Osteoblast (primary cell): ENCODE measurements around the gene FERMT2. TPM values are rescaled to one million over a fixed set of nuclear protein-coding genes. Genes with fewer than 3 reads are reported as not detected.

Source experiments
- DNase-seq: peaks from one replicate; pipeline ENCODE4 v3.0.0; 2011; ENCODE audit warnings: low spot score, mixed read lengths; ENCODE audit not compliant: insufficient read length; ENCODE audit errors: missing footprints
- H2AFZ ChIP-seq: 2 replicates; pipeline ENCODE4 v1.6.0; 2011; ENCODE audit warnings: mild to moderate bottlenecking, low read length
- H3K27ac ChIP-seq: 2 replicates; pipeline ENCODE4 v1.5.1; 2011; ENCODE audit warnings: mild to moderate bottlenecking, low read depth, low read length, moderate library complexity
- H3K27me3 ChIP-seq: 2 replicates; pipeline ENCODE4 v1.6.0; 2012; ENCODE audit warnings: mild to moderate bottlenecking, control low read depth, inconsistent platforms, low read length, moderate library complexity; ENCODE audit not compliant: insufficient read depth
- H3K36me3 ChIP-seq: 2 replicates; pipeline ENCODE4 v1.5.1; 2011; ENCODE audit warnings: mild to moderate bottlenecking, low read length, control low read depth, moderate library complexity; ENCODE audit not compliant: insufficient read depth
- H3K4me1 ChIP-seq: 2 replicates; pipeline ENCODE4 v1.5.1; 2011; ENCODE audit warnings: mild to moderate bottlenecking, low read length, control low read depth, moderate library complexity; ENCODE audit not compliant: insufficient read depth
- H3K4me2 ChIP-seq: 2 replicates; pipeline ENCODE4 v1.6.0; 2011; ENCODE audit warnings: mild to moderate bottlenecking, low read length; ENCODE audit not compliant: insufficient read depth
- H3K4me3 ChIP-seq: fragments of 200-600 bp; sonication (generic); 3 replicates; pipeline ENCODE4 v1.5.1; 2012; ENCODE audit warnings: mild to moderate bottlenecking, low read length, inconsistent platforms; ENCODE audit not compliant: insufficient read depth
- H3K79me2 ChIP-seq: 2 replicates; pipeline ENCODE4 v1.6.0; 2012; ENCODE audit warnings: mild to moderate bottlenecking, low read length, control low read depth, inconsistent platforms; ENCODE audit not compliant: insufficient read depth
- H3K9me3 ChIP-seq: 2 replicates; pipeline ENCODE4 v1.5.1; 2011; ENCODE audit warnings: low read depth, low read length, control low read depth
- H4K20me1 ChIP-seq: 2 replicates; pipeline ENCODE4 v1.6.0; 2012; ENCODE audit warnings: mild to moderate bottlenecking, low read length, control low read depth; ENCODE audit not compliant: insufficient read depth
- CTCF ChIP-seq: IDR thresholded peaks from 2 replicates; pipeline ENCODE4 v1.5.1; 2011; ENCODE audit warnings: mild to moderate bottlenecking, low read depth, low read length, moderate library complexity; ENCODE audit errors: extremely low read depth
- total RNA-seq: library from RNA; depleted of rRNA; stranded (reverse); fragments of >200 nt; gene quantifications from 2 replicates; pipeline ENCODE4 v1.2.3, GENCODE V29; 2012

FERMT2 gene
- total RNA-seq, 1 donor: 280 TPM

DNA sequence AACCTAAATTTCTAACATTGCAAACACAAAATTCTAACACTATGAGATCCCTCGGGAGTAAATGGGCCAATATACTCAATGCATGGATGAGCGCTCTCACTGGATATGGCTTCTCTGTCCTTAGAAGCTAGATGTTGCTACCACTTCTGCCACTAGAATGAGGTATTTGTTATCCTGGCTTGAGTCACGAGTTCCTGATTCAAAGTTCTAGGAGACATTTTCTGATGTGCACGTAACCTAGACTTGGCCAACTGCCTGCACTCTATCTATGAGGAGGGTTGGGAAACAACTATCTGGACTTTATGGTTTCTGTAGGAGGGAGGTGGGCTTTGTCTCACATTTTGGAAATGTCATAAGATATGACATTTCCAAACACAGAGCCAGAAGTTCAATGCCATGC lies 37.6 kb downstream of the FERMT2 start:
- Histone ChIP-seq H4K20me1 (peaks cover 28% of the 10 kb centered on the region), H3K9me3 (no peaks in the 10 kb centered on the region), H3K27ac (peak overlapping the region; percentile 3), H3K4me1 (peaks cover 25% of the 10 kb centered on the region), H3K79me2 (peaks cover 95% of the 10 kb centered on the region), H3K4me3 (no peak overlapping the region), H3K36me3 (peaks cover 45% of the 10 kb centered on the region), H3K4me2 (no peak overlapping the region), H2AFZ (no peak overlapping the region), H3K27me3 (no peaks in the 10 kb centered on the region)
- no peak for TF ChIP-seq CTCF
- no peak for DNase-seq

- Histone ChIP-seq H2AFZ (no peak overlapping the region), H3K4me1 (peaks cover 18% of the 10 kb centered on the region), H3K9me3 (no peaks in the 10 kb centered on the region), H3K27ac (no peak overlapping the region), H3K36me3 (peaks cover 38% of the 10 kb centered on the region), H4K20me1 (peaks cover 21% of the 10 kb centered on the region), H3K27me3 (no peaks in the 10 kb centered on the region), H3K79me2 (peaks cover 98% of the 10 kb centered on the region), H3K4me3 (no peak overlapping the region), H3K4me2 (no peak overlapping the region)
- DNase-seq: no peak
- no peak for TF ChIP-seq CTCF
These were observed 38.9 kb downstream of the FERMT2 start for GRCh38 chr14:52911904-52912303.

- Histone ChIP-seq H3K4me3 (no peak overlapping the region), H4K20me1 (peaks cover 18% of the 10 kb centered on the region), H3K27ac (peak overlapping the region; percentile 13), H2AFZ (no peak overlapping the region), H3K9me3 (no peaks in the 10 kb centered on the region), H3K4me1 (peaks cover 31% of the 10 kb centered on the region), H3K36me3 (peaks cover 24% of the 10 kb centered on the region), H3K79me2 (peaks cover 95% of the 10 kb centered on the region), H3K27me3 (no peaks in the 10 kb centered on the region), H3K4me2 (no peak overlapping the region)
- DNase-seq: no peak
- no peak for TF ChIP-seq CTCF
These were observed 40.3 kb downstream of the FERMT2 start for GRCh38 chr14:52910572-52910971.

DNA sequence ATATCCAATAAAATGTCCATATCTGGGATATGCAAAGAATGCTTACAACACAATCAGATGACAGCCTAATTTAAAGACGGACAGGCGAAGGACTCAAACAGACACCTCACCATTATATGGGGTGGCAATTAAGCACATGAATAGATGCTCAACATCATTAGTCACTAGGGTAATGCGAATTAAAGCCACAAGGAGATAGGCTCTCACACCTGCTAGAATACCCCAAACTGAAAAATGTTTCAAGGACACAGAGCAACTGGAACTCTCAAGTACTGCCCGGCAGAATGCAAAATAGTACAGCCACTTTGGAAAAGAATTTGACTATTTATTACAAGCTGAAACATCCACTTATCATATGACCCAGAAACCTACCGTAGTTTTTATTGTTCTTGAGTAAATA lies 42.9 kb downstream of the FERMT2 start:
- H3K36me3 ChIP-seq: peaks cover 12% of the 10 kb centered on the region
- no peaks in the 10 kb centered on the region for H3K9me3 ChIP-seq
- peaks cover 46% of the 10 kb centered on the region for H3K4me1 ChIP-seq
- H3K4me3 ChIP-seq: no peak overlapping the region
- H3K27me3 ChIP-seq: no peaks in the 10 kb centered on the region
- H3K4me2 ChIP-seq: no peak overlapping the region
- H4K20me1 ChIP-seq: peaks cover 18% of the 10 kb centered on the region
- no peak for TF ChIP-seq CTCF
- H2AFZ ChIP-seq: no peak overlapping the region
- H3K79me2 ChIP-seq: peaks cover 95% of the 10 kb centered on the region
- peak overlapping the region; percentile 21 for H3K27ac ChIP-seq
- DNase-seq: no peak
